DOHH2 (cell line): Measurements from ENCODE around the gene HOGA1.

Experiments
- H3F3A ChIP-seq: fragments of 200-600 bp; sonication (generic), shearing (Covaris generic); 2 replicates; pipeline ENCODE4 v1.6.0; 2016; ENCODE audit warnings: antibody characterized with exemption, mild to moderate bottlenecking; ENCODE audit not compliant: control insufficient read depth, insufficient read depth
- H3K27ac ChIP-seq: fragments of 200-600 bp; sonication (generic); 2 replicates; pipeline ENCODE4 v1.5.1; 2014; ENCODE audit warnings: low read depth, mild to moderate bottlenecking, low read length, moderate library complexity
- H3K27me3 ChIP-seq: fragments of 200-600 bp; sonication (generic); 2 replicates; pipeline ENCODE4 v1.6.1; 2014; ENCODE audit warnings: mild to moderate bottlenecking, low read length, mixed read lengths; ENCODE audit not compliant: control insufficient read depth
- H3K36me3 ChIP-seq: fragments of 200-600 bp; sonication (generic); 2 replicates; pipeline ENCODE4 v1.6.1; 2014; ENCODE audit warnings: mild to moderate bottlenecking, low read length, moderate library complexity, mixed read lengths; ENCODE audit not compliant: control insufficient read depth
- H3K4me1 ChIP-seq: fragments of 200-600 bp; sonication (generic); 2 replicates; pipeline ENCODE4 v1.6.1; 2014; ENCODE audit warnings: mild to moderate bottlenecking, low read length, mixed read lengths; ENCODE audit not compliant: control insufficient read depth
- H3K4me2 ChIP-seq: fragments of 200-600 bp; sonication (generic); 2 replicates; pipeline ENCODE4 v1.6.0; 2014; ENCODE audit warnings: mild to moderate bottlenecking, low read length, moderate library complexity
- H3K4me3 ChIP-seq: fragments of 200-600 bp; sonication (generic); 2 replicates; pipeline ENCODE4 v1.5.1; 2014; ENCODE audit warnings: mild to moderate bottlenecking, low read length, mixed read lengths
- H3K79me2 ChIP-seq: fragments of 200-600 bp; sonication (generic); 2 replicates; pipeline ENCODE4 v1.6.1; 2014; ENCODE audit warnings: mild to moderate bottlenecking, low read length, mixed read lengths; ENCODE audit not compliant: control insufficient read depth
- H3K9me2 ChIP-seq: fragments of 200-600 bp; sonication (generic); replicated peaks from 2 replicates; pipeline ENCODE4 v1.6.1; 2014; ENCODE audit warnings: mild to moderate bottlenecking, low read length, mixed read lengths; ENCODE audit not compliant: control insufficient read depth
- H3K9me3 ChIP-seq: fragments of 200-600 bp; sonication (generic); 2 replicates; pipeline ENCODE4 v1.6.1; 2014; ENCODE audit warnings: antibody characterized with exemption, low read length, mixed read lengths; ENCODE audit not compliant: control insufficient read depth, insufficient read depth
- H4K20me1 ChIP-seq: fragments of 200-600 bp; sonication (generic); 2 replicates; pipeline ENCODE4 v1.6.0; 2014; ENCODE audit warnings: low read depth, mild to moderate bottlenecking, antibody characterized with exemption, low read length, moderate library complexity; ENCODE audit not compliant: control insufficient read depth, insufficient read depth
- CTCF ChIP-seq: fragments of 200-600 bp; sonication (generic); IDR thresholded peaks from one replicate; pipeline ENCODE4 v1.5.1; 2014; ENCODE audit warnings: antibody characterized with exemption, mild to moderate bottlenecking, low read depth, low read length; ENCODE audit not compliant: poor library complexity, severe bottlenecking
- EZH2phosphoT487 ChIP-seq: fragments of 200-600 bp; sonication (generic); IDR thresholded peaks from 2 replicates; pipeline ENCODE4 v1.6.1; 2017; ENCODE audit warnings: borderline replicate concordance, mild to moderate bottlenecking, antibody characterized with exemption, low read length, moderate library complexity, mixed read lengths

HOGA1 gene

GRCh38 chr10:97546456-97547270, 37.5 kb upstream of the HOGA1 start:
- no peak for TF ChIP-seq EZH2phosphoT487
- no peak for TF ChIP-seq CTCF
- Histone ChIP-seq H3F3A (no peaks in the 10 kb centered on the region), H3K4me1 (no peaks in the 10 kb centered on the region), H3K4me2 (no peak overlapping the region), H3K9me3 (no peaks in the 10 kb centered on the region), H3K27me3 (peaks cover 11% of the 10 kb centered on the region), H3K9me2 (no peaks in the 10 kb centered on the region), H4K20me1 (no peaks in the 10 kb centered on the region), H3K4me3 (no peak overlapping the region), H3K27ac (no peak overlapping the region), H3K79me2 (no peaks in the 10 kb centered on the region), H3K36me3 (no peaks in the 10 kb centered on the region)

GRCh38 chr10:97547271-97547600, 37.0 kb upstream of the HOGA1 start:
- Histone ChIP-seq H3K27me3 (peaks cover 11% of the 10 kb centered on the region), H3K9me2 (no peaks in the 10 kb centered on the region), H3K4me1 (no peaks in the 10 kb centered on the region), H3K9me3 (no peaks in the 10 kb centered on the region), H3K36me3 (no peaks in the 10 kb centered on the region), H3F3A (no peaks in the 10 kb centered on the region), H3K79me2 (no peaks in the 10 kb centered on the region), H3K27ac (no peak overlapping the region), H3K4me2 (no peak overlapping the region), H4K20me1 (no peaks in the 10 kb centered on the region), H3K4me3 (no peak overlapping the region)
- TF ChIP-seq EZH2phosphoT487 (no peak), CTCF (no peak)

- Histone ChIP-seq H3F3A (no peaks in the 10 kb centered on the region), H3K27me3 (peaks cover 5% of the 10 kb centered on the region), H3K9me2 (no peaks in the 10 kb centered on the region), H3K4me2 (no peak overlapping the region), H3K27ac (no peak overlapping the region), H3K79me2 (no peaks in the 10 kb centered on the region), H3K4me3 (no peak overlapping the region), H4K20me1 (no peaks in the 10 kb centered on the region), H3K4me1 (no peaks in the 10 kb centered on the region), H3K36me3 (no peaks in the 10 kb centered on the region), H3K9me3 (no peaks in the 10 kb centered on the region)
- TF ChIP-seq EZH2phosphoT487: no peak
- TF ChIP-seq CTCF: no peak
Measured at GRCh38 chr10:97547962-97548361, 36.2 kb upstream of the HOGA1 start.
